Forelimb muscle (tissue), 1 donor: ENCODE results near the gene CXCL9. TPM values are rescaled to one million over a fixed set of nuclear protein-coding genes. Genes with fewer than 3 reads are reported as not detected.
"Not testable (repeated sequence)": the region's sequence is repeated elsewhere in the genome, so short reads cannot be mapped to it uniquely, and the experiment has no call there.

Experiments
- DNase-seq: peaks from one replicate; pipeline ENCODE4 v3.0.0-alpha.2; 2013; ENCODE audit warnings: low read depth
- polyA plus RNA-seq: library from polyadenylated mRNA; unstranded; fragments of 120-200 nt; gene quantifications from one replicate; pipeline ENCODE4 v1.2.1, GENCODE V29; 2013; ENCODE audit not compliant: insufficient read length

CXCL9 gene
- polyA plus RNA-seq, 1 donor, result 0.05 TPM

GRCh38 chr4:75958546-75958945, 48.8 kb downstream of the CXCL9 start:
- DNase-seq, result not testable (repeated sequence)

- DNase-seq, result not testable (repeated sequence)
Observed at GRCh38 chr4:75954811-75955210, 52.5 kb downstream of the CXCL9 start.

GRCh38 chr4:75953509-75953908, 53.8 kb downstream of the CXCL9 start:
- DNase-seq, result no peak

Other genes with a start within 250 kb of the CXCL9 start
- 0.30 TPM for gene PPEF2, start 105.1 kb downstream of the CXCL9 start, polyA plus RNA-seq
- gene NAAA, start 66.5 kb downstream of the CXCL9 start, polyA plus RNA-seq, result 15.8 TPM
- 25.6 TPM for gene SDAD1, start 16.6 kb downstream of the CXCL9 start, polyA plus RNA-seq
- gene CXCL10, start 16.0 kb upstream of the CXCL9 start, polyA plus RNA-seq, result 0.23 TPM
- not detected for gene CXCL11, start 28.6 kb upstream of the CXCL9 start, polyA plus RNA-seq
- 38.3 TPM for gene ART3, start 67.2 kb upstream of the CXCL9 start, polyA plus RNA-seq
- gene NUP54, start 140.9 kb upstream of the CXCL9 start, polyA plus RNA-seq, result 39.1 TPM
- gene SCARB2, start 206.3 kb upstream of the CXCL9 start, polyA plus RNA-seq, result 139 TPM
- 1.5 TPM for gene FAM47E, start 244.2 kb upstream of the CXCL9 start, polyA plus RNA-seq